Stimulated activated CD4-positive, alpha-beta T cell treated with anti-CD3 and anti-CD28 coated beads, Interleukin-4, amount 100 ng/mL, for 24 hours (primary cell): ENCODE results near the gene FAM98A.

Experiments used
- DNase-seq: peaks from one replicate; pipeline ENCODE4 v3.0.0-alpha.2; 2020

Gene FAM98A

DNA sequence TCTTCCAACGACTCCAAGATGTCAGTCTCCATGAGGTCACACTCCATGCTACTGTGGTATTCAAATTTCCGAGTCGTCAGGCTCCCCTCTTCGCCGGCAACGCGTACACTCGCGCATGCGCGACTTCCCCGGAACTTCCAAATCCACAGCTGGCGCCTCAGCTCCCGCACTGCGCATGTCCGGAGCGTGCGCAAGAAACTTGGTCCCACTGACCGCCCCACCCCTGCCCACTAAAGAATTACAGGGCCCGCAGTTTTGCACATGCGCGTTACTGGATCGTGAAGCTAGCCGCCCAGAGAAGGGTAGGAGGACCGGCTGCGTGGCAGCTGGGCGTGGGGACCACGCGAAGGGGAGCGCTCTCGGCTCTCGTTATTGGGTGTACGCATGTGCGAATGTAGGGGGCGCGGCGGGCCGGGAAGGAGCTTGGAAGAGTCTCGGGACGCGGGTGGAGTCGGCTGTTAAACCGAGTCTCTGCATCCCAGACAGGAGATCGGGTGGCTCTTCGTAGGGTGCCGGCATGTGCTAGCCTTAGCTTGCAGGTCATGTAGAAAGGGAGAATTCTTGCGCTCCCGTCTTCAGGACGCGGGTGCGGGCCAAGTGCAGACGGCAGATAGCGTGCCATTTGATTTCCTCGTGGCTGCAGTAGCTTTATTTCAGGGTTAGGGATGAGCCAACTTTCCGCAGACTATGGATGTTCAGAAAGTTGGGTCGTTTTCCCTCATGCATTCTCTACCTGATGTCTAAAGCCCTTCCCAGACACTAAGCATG, at the start of gene FAM98A:
Gene FAM98A (minus strand): TSS at position 125 of the 768 bp plus-strand sequence. CDS start 78 bp downstream, at position 47.
- DNase-seq: peak; percentile 100

DNA sequence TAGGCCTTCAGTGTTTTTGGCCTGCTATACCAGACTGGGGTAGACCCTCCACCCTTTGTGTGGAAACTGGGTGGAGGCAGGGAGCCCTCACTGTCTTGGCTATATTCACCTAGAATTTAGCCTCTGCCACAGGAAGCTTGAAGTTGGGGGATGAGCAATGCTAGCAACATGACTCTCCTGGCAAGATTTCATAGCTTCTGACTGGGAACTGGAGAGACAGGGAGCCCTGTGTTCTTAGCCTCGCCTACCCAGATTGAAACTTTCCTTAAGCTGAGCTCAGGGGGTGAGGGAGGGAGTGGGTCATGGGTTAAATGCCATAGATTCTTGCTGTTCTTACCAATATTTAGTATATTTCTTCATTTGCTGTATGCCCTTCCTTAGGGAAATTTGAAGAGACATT, 46.8 kb upstream of the FAM98A start:
- no peak for DNase-seq

DNA sequence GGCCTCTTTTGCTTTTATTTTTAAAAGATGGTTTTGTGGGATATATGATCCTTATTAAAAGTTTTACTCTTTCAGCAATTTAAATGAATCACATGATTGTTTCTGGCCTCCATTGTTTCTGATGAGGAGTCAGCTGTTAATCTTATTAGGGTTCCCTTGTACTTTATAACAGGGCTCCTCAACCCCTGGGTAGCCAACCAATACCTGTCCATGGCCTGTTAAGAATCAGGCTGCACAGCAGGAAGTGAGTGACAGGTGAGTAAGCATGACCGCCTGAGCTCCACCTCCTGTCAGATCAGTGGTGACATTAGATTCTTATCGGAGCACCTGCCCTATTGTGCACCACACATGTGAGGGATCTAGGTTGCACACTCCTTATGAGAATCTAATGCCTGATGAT, 45.1 kb upstream of the FAM98A start:
- DNase-seq: no peak

DNA sequence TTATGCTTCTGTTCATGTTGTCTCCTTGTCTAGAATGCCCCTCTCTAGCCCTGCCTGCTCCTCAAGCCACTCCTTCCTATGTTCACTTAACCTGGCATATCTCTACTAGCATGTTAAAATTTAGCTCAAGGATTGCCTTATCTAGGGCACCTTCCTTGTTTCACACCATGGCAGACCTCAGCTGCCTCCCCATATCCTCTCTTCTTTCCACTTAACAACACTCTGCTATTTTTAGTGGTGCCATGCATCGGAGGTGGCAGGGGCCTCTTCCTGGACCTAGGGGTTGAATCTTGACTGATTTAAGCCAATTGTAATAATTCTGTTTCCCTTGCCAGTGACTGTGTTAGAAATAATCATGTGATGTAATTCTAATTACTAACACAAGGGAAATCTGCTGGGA, 36.9 kb upstream of the FAM98A start:
- DNase-seq: no peak

DNA sequence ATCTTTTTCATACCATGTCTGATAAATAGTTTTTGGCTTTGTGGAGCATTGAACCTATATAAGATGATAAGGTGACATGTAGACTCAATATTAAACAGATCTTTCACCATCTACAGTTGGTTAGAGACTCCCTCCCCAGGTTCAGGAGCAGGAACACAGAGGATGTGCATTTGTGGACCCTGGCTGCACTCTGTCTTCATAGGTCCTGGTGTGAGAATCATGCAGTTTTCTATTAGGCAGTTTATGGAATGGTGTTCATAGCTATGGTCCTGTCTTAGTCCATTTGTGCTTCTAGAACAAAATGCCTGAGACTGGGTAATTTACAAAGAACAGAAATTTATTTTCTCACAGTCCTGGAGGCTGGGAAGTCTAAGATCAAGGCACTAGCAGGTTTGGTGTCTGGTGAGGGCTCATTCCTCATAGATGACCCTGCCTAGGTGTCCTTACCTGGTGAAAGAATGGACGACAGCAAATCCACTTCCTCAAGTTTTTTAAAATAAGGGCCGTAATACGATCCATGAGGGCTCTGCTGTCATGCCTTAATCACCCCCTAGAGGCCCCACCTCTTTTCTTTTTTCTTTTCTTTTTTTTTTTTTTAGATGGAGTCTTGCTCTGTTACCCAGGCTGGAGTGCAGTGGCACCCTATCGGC, 35.3 kb upstream of the FAM98A start:
- no peak for DNase-seq

DNA sequence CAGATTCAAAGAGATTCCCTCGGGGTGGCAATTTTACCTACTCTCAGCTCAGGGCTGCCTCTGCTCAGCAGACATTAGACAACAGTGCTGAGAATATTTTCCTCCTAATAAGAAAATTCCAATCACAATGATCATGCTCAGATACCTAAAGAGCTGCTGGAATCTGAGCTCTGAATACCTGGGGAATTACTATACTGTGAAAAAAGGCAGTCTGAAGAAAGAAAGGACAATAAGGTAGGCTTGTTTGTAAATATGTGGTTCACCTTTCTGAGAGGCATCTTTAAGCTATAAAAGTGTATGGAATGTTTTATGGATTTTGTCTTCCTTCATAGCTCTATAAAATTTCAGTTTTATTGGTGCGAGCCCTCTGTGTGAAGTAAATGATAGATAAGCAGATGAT, 34.2 kb upstream of the FAM98A start:
- DNase-seq: no peak

DNA sequence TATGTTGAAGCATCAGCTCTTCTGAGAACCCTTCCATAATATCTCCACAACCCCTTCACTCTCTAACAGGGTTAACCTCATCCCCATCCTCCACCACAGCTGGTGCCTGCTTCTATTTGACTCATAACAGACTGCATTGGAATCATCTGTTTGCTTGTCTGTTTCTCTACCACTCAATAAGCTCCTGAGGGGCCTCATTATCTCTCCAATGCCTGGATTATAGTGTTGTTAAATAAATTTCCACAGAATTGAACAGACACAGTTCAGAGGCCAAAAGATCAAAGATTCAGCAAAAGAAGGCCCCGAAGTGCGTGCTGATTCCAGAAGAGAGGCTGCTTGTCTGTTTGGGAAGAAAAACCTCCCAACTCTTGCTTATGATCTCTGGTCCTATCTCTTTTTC, 33.7 kb upstream of the FAM98A start:
- no peak for DNase-seq

DNA sequence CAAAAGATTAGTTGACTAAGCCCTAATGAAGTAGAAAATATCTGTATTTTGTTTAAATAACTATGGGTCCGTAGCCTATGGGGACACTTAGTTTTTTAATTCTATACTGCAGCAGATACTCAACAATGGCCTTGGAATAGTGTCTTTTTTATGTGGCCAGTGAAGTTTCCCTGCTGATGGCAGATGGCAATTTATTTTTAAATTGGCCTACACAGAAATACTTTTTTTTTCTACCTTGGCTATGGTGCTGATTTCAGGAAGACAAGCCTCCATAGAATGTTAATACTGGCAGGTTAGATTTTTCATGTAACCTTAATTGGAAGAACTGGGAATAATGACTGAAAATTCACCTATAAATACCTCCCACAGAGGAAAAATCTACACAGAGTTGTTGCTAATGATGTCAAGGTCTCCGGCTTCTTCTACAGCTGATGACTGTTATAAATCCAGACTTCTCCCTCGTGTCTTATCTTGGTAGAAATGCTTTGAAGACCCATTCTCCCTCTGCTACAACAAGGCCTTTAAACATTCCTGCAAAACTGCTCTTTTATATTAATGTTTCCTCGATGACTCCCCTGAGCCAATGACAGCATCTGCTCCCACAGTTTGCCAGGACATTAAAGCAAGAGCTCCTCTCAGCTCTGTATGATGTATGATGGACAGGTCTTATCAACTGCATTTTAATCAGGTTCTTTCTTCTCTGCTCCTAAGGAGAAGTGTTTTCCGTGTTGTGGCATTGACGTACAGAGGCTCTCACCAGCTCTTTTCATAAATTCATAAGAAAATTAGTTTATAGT, 29.1 kb upstream of the FAM98A start:
- no peak for DNase-seq

DNA sequence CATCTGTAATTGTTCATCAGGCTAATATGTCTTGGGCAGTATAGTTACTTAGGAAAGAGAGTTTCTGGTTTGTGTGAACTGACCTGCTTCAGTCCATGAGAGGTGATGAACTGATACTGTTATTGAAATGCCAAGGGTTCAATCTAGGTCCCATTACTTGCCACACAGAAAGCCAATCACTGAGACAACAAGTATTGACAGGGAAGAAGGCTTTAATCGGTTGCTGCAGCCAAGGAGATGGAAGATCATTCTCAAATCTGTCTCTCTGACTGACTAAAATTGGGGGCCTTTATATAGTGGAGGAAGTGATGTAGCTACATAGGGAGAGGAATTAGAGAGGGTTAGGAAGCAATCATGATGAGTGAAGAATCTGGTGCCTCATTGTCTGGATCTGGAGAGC, 19.9 kb upstream of the FAM98A start:
- DNase-seq: no peak

DNA sequence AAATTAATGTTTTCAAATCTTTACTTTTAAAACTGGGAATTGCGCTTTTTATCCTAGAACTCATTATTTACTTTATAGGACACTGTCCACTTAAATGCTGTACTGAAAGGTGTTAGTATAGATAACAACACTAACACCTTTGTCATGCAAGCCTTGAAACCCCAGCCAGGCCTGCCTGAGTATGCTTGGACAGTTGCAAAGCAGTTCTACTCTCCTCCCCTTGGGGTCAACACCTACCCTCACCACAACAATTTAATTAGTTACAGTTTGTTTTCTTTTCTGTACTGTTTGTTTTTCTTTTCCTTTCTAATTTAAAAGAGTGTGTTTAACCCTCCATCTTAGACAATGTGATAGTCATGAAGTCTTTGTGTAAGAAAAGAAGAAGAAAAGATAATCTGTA, 18.9 kb upstream of the FAM98A start:
- DNase-seq: no peak

DNA sequence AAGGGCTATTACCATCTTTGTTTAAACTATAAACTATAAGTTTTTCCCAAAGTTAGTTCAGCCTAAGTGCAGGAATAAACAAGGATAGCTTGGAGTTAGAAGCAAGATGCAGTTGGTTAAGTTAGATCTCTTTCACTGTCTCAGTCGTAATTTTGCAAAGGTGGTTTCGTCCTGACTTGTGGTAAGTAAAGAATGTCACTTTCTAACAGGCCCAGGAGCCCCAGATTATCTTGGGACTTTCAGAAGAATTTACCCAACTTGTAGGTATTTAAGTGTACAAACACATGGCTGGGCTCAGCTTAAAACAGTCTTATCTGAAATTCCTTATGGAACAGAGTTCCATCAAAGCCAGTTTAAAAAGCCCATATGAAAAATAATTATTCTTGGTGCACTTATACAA, 18.3 kb upstream of the FAM98A start:
- DNase-seq: no peak

DNA sequence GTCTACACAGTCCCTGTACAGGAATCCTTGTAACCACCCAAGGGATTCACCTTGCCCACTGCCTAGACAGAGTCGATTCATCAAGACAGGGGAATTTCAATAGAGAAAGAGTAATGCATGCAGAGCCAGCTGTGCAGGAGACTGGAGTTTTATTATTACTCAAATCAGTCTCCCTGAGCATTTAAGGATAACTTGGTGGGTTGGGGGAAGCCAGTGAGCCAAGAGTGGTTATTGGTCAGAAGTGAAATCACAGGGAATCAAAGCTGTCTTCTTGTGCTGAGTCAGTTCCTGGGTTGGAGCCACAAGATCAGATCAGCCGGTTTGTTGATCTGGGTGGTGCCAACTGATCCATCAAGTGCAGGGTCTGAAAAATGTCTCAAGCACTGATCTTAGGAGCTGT, 17.8 kb upstream of the FAM98A start:
- DNase-seq: no peak

DNA sequence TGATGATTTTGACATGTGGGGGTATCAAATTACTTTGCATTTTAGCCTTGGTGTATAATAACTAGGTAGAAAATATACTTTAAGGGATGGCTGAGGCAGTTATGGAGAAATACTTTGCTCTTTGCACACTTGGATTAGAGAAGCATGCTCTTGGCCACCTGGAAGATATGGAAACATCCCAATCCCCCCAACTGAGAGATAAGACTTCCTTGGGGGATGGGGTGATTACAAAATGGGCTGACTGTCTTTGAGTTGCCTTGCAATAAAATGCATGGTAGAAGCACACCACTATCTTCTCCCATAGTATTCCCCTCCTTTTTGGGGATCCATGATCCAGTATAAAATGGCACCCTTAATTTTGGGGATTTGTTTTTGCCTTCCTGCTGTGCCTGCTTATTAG, 15.1 kb upstream of the FAM98A start:
- DNase-seq: no peak

DNA sequence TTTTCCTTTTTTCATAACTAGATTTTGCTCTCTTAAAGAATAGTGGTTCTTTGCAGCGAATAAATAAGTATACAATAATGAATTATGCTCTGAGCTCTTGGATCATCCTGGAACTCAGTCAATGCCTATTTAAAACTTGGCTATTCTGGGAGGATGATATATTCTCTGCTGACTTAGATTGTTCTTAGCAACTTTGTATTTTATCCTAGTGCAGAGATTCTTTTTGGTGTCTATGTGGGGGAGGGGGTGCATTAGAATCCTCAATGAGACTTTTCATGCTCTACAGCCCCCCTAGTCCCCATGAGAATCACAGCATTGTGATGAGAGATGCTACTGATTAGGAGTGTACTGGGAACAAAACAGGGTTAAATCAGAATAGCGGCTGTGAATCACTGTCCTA, 8.8 kb upstream of the FAM98A start:
- DNase-seq: no peak

DNA sequence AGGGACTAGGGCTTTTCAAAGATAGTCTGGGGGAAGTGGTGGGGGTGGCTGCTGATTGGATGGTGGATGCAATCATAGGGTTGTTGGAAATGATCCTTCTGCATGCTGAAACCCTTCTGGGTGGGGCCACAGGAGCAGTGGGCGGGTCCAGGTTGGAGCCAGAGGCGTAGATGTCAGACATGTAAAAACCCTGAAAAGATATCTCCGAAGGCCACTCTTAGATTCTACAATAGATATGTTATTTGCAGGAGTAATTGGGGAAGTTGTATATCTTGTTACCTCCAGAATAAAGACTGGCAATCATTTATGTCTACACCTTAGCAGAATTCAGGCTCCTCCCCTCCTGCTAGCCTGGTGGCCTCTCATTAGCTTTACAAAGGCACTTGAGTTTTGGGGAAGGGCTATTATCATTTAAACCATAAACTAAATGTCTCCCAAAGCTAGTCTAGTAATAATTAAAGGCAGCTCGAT, 8.2 kb upstream of the FAM98A start:
- no peak for DNase-seq

DNA sequence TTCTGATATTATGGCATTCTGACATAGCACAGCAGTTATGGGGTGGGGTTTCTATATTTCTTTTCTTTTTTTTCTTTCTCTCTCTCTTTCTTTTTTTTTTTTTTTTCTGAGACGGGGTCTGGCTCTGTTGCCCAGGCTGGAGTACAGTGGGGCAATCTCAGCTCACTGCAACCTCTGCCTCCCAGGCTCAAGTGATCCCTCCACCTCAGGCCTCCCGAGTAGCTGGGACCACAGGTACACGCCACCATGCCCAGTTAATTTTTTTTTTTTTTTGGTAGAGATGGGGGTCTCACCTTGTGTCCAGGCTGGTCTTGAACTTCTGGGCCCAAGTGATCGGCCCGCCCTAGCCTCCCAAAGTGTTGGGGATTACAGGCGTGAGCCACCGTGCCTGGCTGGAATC, 7.5 kb upstream of the FAM98A start:
- no peak for DNase-seq

DNA sequence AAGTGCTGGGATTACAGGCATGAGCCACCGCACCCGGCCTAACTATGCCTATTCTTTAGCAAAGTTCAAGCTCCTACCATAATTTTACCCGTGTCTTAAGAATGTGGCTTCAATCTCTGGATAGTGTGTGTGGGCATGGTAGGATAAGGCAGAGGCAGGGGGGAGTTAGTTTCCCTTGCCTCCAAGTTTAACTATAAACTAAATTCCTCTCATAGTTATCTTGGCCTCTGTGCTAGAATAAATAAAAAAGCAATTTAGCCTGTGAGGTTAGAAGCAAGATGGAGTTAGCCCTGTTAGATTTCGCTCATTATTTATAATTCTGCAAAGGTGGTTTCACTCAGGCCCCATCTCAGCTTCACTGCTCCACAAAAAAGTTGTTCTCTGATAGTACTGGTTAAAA, 7.0 kb upstream of the FAM98A start:
- DNase-seq: no peak

DNA sequence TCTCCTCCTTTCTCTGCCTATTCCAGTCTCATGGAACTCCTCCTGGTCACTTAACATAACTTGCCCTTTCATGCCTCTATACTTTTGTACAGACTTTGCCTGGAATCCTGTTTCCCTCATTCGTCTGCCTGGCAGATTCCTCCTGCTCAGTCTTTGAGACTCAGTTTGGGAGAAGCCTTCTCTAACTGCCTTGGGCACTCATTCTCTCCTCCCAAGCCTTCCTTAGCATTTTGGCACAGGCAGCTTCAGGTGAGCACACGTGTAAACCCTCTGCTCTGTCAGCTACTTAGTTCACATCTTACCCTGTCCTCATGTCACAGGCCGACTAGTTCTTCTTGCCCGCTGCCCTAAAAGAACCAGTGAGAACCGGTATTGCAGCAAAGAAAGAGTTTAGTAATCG, 6.0 kb upstream of the FAM98A start:
- DNase-seq: no peak

DNA sequence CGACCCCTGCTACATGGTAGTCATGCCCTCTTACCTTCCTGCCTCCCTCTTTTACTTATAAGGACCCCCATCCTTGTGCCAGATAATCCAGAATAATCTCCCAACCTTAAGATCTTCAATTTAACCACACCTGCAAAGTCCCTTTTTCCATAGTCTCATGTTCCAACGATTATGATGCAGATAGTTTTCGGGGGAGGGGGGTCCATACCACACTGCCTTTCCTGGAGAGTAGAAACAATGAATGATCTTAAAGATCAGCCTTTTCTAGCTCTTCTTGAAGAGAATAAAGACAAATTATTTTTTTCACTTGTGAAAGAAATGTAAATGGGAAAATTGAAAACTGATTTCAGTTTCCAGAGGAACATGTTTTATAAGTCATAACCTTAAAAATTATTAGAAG, 4.3 kb upstream of the FAM98A start:
- no peak for DNase-seq

DNA sequence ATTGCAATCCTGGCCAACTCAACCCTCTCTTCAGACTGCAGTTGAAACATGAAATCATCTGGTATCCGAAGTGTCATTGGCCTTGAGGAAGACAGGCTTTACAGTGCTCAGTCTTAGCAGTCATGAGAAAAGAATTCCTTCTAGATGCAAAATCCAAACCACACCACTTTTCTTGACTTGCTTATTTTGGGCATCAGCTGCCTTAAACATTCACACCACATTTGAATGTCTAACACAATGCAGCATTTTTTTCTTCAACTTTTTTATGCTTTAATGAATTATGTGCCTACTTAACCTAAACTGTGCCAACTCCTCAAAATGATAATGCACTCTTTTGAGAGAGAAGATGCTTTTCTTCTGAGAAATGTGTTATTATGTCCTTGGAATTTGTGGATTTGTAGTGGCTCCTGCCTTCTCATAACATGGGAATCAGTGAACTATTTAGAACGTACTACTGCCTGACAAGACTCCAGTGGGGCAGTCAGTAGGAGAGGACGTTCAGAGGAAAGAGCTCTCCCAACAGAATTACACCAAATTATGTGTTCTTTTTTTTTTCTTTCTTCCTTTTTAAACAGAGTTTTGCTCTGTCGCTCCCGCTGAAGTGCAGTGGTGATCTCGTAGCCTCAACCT, 3.2 kb upstream of the FAM98A start:
- no peak for DNase-seq

DNA sequence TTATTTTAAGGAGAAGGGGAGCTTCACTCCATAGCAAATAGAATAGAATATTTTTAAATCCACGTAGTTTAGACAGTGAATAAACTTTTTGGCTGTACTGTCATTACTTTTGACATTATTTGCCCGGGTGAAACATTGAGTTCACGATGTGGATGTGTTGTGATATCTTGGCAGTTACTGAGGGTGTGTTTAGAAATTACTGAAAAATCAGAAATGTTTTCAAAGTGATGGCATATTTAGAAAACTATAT, 769 bp upstream of the FAM98A start:
- DNase-seq: no peak

DNA sequence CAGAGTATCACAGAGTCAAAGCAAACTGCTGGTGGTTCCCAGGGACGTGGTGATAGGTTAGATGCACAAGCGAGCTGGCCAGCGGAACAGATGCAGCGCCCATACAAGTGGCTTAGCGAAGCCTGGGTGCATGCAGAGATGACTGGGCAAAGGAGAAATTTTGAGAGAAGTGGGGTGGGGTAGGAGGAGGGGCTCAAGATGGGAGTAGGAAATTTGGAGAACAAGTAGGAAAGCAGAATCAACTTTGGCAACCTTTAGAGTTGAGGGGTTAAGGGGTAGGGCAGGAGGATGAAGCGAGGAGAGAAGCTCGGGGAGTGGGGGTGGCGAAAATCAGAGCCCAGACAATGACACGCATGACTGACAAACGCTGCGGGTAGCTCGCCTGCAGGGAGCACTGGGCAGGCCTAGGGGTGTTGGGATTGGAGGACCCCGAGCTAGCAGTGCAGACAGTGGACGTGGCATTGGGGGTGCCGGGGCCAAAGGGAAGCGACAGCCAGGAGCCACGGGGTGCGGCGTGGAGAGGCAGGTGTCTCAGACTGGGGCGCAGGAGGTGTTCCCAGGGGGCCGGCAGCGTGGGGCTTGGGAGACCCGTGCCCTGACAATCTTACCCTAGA, 431 bp downstream of the FAM98A start:
- DNase-seq: peak; percentile 52

DNA sequence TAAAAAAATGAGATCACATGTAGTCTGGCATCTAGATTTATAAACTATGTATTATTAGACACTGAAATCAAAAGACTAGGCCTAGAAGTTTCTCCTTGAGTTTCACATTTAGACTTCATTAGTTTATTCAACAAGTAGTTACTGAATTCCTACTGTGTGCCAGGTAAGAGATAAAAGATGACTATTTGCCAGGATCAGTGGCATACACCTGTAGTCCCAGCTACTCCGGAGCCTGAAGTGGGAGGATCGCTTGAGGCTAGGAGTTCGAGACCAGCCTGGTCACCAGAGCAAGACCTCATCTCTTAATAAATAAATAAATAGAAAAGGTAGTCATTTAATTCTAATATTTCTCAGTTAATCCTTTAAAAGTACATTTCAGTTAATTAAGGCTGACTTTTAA, 2.1 kb downstream of the FAM98A start:
- DNase-seq: no peak
